NCI-H2171 (cell line): ENCODE results near the gene SCRN1.

Source experiments
- DNase-seq: peaks from one replicate; lab custom pipeline; 2025; lab: John Stamatoyannopoulos, UW

The SCRN1 gene

DNA sequence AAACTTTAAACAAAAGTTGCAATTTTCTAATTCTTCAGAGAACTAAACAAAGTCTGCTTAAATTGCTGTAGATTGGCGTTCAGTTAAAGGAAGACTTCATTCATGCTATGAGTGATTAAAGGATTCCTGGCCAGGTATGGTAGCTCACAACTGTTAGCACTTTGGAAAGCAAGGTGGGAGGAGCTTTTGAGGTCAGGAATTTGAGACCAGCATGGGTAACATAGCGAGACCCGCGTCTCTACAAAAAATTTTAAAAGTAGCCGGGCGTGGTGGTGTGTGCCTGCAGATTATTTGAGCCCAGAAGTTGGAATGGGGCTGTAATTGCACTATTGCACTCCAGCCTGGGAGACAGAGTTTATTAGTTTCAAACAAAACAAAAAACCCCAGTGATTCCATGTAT is 13.5 kb upstream of the SCRN1 start:
- DNase-seq = no peak

DNA sequence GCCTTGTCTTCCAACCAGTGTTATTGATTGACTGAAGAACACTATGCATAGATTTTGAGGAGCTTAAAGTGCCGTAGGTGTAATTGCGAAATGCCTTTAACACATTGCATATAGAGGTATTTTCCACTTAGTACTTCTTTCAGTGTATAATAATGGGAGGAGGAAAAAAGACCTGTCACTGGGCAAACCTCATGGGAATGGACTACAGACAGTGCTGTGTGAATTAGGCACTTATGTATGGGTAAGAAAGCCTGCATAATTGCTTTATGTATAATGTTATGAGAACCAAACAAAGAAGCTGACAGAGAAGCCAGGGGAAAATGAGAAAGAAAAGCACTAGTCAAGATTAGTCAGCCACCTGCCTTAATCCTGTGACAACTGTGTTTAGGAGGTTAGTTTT is 12.4 kb upstream of the SCRN1 start:
- no peak for DNase-seq

DNA sequence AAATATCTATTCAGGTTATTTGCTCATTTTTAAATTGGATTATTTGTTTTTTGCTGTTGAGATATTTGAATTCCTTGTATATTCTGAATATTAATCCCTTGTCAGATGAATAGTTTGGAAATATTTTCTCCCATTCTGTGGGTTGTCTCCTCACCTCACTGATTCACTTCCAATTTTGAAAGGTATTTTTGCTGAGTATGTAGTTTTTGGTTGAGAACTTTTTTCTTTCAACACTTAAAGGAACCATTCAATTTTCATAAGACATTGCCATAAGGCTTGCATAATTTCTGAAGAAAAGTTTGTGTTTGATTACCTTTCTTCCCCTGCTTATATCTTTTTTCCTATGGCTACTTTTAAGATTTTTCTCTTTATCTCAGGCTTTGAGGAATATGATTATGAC is 8.9 kb upstream of the SCRN1 start:
- no peak for DNase-seq

DNA sequence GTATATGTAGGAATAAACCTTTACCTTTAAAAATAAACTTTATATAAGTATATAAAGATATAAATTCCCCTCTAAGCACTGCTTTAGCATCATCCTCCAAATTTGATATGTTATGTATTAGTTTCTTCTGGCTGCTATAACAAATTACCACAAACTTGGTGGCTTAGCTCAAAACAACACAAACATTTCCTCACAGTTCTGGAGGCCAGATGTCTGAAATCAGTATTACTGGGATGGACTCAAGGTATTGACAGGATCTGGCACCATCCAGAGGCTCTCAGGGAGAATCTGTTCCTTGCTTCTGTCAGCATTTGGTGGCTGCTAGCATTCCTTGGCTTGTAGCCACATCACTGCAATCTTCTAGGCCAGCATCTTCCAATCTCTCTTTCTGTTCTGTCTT is 6.7 kb upstream of the SCRN1 start:
- no peak for DNase-seq

DNA sequence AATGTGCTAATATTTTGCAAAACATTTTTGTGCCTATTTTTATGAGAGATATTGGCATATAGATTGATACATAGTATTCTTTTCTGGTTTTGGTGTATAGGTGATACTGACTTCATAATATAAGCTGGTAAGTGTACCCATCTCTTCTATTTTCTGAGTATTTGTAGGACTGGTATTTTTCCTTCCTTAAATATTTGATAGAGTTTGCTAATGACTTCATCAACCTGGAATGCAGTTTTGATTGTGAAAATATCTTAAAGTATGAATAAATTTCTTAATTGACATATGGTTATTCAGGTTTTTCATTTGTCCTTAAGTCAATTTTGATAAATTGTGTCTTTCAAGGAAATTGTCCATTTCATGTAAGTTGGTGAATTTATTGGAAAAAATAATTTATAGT is 6.1 kb upstream of the SCRN1 start:
- DNase-seq = no peak

DNA sequence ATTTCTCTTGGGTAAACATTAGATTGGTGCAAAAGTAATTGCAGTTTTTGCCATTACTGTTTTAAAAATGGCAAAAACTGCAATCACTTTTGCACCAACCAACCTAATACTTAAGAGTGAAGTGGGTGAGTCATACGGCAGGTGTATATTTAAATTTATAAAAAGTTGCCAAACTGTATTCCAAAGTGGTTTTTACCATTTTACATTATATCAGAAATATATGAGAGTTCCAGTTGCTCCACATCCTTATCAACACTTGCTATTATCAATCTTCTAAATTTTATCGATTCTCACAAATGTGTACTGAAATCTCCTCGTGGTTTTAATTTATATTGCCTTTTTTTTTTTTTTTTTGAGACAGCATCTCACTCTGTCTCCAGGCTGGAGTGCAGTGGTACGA is 3.5 kb upstream of the SCRN1 start:
- no peak for DNase-seq

DNA sequence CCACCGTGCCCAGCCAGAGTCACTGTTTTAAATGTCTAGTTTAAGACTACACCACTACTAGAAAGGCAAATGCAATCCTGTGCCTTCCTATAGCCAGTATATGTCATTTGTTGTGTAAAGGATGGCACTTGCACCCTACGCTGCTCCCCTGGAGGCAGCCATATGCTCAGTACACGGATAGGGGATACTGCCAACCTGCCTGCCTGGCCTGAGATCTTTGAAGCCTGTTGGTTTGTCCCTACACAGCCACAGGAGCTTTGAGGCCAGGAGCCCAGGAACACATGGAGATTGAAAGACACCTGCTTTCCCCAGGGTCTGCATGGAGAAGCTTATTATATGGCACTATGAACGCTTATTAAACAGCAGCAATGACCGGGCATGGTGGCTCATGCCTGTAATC is 2.3 kb upstream of the SCRN1 start:
- DNase-seq = no peak

DNA sequence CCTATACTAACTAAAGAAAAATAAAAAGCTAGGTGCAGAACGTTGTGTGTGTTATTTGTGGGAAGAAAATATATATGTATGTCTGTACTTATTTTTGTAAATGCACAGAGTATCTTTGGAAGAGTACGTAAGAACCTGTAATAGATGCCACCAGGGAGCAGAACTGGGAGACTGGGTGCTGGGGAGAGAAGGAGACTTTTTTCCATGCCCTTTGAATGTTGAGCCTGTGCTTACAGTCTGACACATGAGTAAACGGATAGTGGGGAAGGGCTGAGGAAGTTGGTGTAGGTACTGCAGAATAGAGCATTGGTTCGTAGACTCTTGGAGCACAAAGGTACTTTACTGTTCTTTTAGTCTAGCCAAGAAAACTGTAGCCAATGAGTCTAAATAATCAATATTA is 1.3 kb upstream of the SCRN1 start:
- no peak for DNase-seq

DNA sequence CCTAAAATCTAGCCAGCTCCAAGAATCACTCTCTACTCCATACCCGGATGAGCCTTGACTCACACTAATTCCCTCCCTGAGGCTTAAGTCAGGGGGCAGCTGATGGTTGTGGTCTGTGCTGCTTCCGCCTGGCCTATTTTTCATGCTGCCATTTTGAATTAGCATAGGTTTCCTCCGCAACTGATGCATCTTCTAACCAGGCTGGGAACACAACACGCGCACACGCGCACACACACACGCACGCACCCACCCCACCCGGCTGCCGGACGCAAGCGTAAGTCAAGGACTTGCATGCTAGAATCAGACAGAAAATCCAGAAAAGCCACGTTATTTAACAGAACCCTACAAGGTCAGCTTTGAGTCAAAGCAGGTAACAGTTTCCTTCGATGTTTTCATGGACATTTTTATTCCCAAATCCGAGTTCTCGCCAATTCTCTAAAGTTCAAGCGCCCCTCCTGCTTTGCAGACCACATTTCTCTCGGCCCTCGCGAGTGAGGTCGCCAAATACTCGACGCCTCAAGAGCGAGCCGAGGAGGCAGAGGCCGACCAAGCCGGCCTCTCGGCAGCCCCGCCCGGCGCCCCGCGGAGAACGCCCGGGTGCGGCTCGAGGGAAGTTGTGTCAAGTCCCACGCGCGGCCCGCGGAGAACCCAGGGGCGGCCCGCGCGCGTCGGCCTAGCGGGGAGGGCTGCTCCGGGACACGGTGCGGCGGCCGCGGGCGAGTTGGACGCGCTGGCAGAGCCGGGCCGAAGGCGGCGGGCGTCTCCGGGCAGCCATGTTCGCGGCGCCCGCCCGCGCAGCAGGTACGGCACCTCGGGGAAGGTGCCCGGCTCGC is 961 bp downstream of the SCRN1 start:
- peak; percentile 31 for DNase-seq

DNA sequence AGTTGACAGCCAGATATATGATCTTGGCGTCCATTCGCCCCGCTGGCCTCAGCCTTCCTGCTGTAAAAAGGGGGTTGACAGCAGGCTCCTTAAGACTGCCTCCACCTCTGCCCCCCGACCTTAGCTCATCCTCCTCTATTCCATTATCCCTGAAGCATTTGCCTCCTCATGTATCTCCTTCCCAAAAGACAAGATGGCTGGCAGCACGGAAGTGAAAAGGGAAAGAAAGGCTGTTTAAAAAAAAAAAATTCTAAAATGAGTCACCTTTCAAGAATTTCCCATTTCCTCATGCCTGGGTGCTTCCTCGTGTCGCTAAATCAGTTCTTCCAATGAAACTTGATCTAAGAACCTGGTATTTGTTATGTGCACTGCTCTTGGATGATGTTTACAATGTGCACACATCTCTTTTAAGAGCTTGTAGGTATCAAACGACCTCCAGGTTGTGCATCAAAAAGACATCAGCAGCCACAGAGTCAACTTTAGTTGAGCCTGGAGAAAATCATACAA is 1.7 kb downstream of the SCRN1 start:
- peak; percentile 40 for DNase-seq

DNA sequence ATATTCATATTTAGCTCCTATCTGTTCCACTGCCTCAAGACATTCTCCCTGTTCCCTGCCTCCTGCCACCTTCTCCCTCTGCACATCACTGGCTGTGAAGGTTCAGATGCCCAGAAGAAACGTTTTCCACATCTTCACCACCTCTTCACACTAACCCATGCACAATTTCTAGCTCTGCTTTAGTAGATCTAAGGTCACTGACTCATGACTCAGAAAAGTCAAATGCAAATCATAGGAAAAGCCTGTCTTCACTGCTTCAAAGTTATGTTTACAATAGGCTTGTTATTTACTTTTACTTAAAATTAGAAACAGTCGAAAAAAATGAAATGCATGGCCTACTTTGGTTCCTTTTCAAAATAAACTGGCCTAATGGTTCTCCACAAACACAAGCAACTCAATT is 2.5 kb downstream of the SCRN1 start:
- no peak for DNase-seq

DNA sequence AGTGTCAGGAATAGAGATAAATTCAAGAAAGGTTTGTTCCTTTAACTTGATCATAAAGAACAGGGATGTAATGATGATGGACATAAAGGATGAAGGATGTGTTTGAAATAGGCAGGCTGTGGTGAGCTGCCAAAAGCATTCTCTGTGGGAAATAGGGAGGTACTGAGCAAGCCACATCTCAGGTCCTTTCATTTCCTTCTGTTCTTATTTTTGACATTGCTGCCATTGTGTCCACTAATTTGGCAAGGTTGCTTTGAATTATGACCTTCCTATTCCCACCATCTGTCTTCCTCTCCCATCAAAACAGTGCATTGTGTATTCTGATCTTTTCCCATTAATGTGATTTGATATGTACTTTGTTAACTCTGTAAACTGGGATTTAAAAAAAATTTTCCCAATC is 9.4 kb downstream of the SCRN1 start:
- no peak for DNase-seq

DNA sequence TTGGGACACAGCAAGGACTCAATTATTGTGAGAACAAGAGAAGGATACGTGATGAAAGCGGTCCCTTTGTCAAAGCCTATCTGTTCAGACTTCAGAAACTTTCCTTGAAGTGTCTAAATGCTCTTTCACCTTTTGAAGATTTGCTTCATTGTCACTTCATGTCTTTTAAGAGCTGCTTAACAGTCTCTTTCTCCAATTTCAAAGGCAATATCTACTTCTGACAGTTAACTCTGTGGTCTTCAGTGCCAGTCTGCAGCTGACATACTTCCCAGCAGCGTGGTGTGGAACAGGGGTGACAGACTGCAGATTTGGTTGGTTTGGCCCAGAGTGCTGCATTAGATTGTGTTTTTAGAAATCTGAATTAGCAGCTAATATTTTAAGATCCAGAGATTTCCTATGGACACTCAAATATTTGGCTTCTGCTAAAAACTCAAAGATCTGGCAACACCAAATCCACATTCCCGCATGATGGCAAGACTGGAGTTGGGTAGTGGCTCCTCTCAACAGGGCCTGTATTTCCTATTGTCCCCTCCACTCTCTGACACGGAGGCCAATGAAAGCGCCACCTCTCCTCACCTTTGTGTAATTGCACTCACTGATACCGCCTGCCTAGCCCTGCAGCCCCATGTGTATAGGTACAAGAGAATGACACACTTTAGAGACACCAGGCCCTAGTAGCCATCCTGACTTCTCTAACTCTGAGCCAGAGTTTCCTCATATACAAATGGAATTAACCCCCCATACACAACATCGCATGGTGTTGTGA is 11.5 kb downstream of the SCRN1 start:
- DNase-seq = no peak

DNA sequence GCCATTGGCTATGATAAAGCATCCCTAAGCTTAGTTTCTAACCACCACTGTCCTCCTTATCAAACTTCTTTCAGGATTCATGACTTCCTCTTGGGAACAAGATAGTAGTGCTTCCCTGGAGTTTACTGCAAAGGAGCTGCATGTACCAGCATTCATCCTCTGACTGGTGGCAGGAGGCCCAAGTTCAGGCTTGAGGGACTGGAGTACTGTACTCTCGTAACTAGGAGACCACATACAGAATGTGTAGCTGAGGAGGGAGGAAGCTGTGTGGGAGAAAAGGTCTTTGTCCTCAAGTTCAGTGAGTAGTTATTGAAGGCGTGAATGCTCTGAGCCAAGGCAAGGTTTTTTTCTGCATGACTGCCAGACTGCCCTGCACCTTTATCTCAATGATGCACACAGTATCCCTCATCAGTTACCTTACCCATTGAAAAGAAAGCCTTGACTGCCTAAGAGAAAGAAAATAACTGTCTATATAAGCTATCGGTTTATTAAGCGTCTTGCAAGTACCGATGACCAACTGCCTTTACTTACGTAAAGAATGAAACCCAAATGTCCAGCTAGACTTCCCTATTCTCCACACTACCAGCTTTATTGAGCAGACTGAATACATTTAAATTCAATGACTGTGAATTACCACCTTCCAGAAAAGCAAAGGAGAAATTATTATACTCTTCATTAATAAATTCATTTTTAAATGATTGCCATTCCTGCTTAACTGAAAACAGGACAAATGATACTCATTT is 12.8 kb downstream of the SCRN1 start:
- DNase-seq = no peak

DNA sequence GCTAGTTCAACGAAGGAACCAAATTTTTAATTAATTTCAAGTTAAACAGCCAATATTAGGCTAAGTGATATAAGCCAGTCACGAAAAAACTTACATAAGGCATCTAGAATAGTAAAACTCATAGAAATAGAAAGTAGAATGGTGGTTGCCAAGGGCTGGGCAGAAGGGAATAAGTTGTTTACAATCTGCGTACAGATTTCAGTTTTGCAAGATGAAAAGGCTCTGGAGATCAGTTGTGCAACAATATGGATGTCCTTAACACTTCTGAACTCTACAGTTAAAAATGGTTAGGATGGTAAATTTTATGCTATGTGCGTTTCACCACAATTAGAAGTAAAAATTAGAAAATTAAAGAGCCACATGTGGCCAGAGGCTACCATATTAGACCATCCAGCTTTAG is 13.3 kb downstream of the SCRN1 start:
- DNase-seq = no peak

DNA sequence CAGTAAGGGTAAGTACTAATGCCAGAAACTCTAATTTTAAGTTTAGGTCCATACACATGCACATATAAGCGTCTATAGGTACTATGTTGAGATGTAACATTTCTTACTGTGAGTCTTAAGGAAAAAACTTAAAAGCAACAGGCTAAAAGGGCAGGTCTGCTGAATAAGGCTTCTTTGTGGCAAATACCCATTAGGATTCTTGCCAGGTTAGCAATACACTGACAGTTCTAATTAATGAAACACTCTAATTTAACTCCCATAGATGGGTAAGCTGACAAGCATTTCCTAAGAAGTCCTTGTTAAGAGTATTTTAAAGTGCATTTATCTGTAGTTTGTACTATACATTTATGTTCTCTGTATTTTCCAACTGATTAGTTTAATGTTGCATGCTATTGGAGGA is 14.0 kb downstream of the SCRN1 start:
- DNase-seq = no peak

DNA sequence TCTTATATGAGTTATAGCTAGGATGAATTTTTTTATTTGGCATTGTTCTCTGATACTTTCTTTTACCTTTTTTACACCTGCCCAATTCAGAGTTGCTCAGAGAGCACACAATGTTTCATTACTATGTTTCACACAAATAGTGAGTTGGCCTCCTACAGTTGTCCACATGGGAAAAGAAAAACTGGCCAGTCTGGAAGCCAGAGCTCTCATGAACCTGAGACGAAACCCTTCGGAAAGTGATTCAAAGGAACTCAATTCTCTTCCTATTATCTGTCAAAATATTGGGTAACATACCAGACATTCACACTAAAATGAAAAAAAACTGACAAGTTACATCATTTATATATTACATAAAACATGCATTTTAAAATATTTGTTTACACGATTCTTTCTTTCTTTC is 15.3 kb downstream of the SCRN1 start:
- no peak for DNase-seq

DNA sequence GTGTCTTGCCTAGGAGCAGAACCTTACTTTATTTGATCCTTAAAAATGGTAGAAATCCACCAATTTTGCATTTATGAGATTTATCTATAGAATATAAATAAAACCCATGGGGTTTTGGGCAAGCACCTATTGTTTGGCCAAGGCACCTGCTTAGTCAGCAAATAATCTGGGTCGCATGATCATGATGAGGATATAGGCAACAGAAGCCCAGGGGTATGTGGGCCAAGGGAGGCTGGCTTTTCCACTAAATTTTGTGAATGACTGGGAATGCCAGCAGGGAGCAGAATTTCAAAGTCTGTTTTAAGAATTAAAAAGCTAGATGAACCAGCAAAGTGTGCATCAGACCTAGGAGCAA is 17.3 kb downstream of the SCRN1 start:
- DNase-seq = no peak

DNA sequence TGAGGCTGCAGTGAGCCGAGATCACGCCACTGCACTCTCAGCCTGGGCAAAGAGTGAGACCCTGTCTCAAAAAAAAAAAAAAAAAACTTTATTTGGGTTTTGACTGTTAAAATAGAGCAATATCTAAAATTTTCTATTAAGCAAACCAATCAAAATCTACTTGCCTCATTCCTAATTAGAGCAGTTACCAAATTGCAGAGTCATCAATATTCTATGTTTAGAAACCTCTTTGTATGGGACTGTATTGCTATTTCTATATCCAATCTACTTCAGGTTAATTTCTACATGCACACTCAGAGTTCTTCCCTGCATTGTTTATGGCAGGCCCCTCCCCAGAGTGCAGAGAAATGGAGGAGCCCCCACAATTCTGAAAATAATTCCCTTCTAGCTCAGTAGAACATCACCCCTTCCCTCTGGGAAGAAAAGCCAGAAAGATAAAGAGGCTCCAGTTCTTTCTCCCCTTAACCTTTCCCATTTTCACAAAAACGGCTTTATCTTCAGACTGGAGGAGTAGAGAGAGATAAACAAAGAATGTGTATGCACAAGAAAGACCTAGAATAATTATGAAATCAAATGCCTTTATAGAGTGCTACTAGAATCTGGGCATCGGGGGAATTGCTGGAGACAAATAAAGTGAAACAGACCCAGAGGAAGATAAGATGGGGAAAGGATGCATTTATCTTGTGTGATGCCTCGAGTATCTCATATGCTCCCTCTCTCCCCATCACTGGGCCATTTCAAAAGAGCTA is 17.9 kb downstream of the SCRN1 start:
- no peak for DNase-seq

DNA sequence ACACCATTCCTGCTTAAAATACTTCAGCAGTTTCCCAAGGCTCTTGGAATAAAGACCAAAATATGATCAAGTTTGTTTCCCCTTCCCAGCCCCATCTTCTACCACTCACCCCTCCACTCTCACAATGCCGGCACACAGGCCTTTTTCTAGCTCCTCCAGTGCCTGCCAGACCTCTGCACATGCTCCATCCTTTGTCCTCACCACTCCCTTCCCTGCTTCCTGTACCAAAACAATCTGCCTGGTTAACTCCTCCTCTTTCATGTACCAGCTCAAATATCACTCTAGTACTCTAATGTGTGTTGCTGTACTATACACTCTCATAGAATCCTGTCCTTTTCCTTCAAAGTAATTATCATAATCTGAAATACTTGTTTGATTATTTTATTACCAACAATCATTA is 19.4 kb downstream of the SCRN1 start:
- no peak for DNase-seq

DNA sequence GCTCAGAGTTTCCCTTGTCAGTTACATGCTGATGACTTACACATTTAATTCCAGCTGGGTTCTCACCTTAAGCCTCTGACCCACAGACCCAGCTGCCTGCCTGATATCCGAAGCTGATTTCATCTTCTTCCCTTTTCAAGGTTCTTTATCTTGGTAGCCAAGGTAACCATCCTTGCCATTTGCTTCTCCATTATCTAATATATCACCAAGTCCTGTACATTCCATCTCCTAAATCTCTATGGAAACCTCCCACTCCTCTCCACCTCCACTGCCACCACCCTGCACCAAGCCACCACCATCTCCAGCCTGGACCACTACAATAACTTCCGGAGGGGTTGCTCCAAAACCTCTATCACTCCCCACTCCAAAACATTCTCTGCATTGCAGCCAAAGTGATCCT is 19.9 kb downstream of the SCRN1 start:
- no peak for DNase-seq
